Ramos (cell line): ENCODE measurements around the gene METTL24.
"Not testable (repeated sequence)": the region's sequence is repeated elsewhere in the genome, so short reads cannot be mapped to it uniquely, and the experiment has no call there.

Experiments
- in situ Hi-C: fragments of 300-500 bp; cut with MboI; formaldehyde crosslinking; loops from one replicate; pipeline ENCODE4 v1.14.3; 2022; ENCODE audit warnings: low sequenced_read_pairs; ENCODE audit not compliant: unreplicated experiment

METTL24 gene

GRCh38 chr6:110364364-110365105, 6.4 kb upstream of the METTL24 start:
- in situ Hi-C loops: no loop called here

GRCh38 chr6:110363748-110364147, 5.6 kb upstream of the METTL24 start:
- in situ Hi-C loops: no loop called here

GRCh38 chr6:110360676-110361075, 2.5 kb upstream of the METTL24 start:
- in situ Hi-C loops: no loop called here

- in situ Hi-C loops: no loop called here
Measured at GRCh38 chr6:110359556-110359955, 1.4 kb upstream of the METTL24 start.

- in situ Hi-C loops: no loop called here
Measured at GRCh38 chr6:110358553-110359160, 508 bp upstream of the METTL24 start.

- in situ Hi-C loops: no loop called here
Measured at GRCh38 chr6:110357298-110357663, 868 bp downstream of the METTL24 start.

- in situ Hi-C loops: no loop called here
Measured at GRCh38 chr6:110356778-110357177, 1.4 kb downstream of the METTL24 start.

GRCh38 chr6:110355727-110356126, 2.4 kb downstream of the METTL24 start:
- in situ Hi-C loops: no loop called here

GRCh38 chr6:110355022-110355421, 3.1 kb downstream of the METTL24 start:
- in situ Hi-C loops: no loop called here

GRCh38 chr6:110354153-110354552, 4.0 kb downstream of the METTL24 start:
- in situ Hi-C loops: no loop called here

- in situ Hi-C loops: no loop called here
Measured at GRCh38 chr6:110353457-110354001, 4.6 kb downstream of the METTL24 start.

GRCh38 chr6:110352563-110353262, 5.4 kb downstream of the METTL24 start:
- in situ Hi-C loops: no loop called here

- in situ Hi-C loops: no loop called here
Measured at GRCh38 chr6:110351986-110352385, 6.2 kb downstream of the METTL24 start.

GRCh38 chr6:110351546-110351945, 6.6 kb downstream of the METTL24 start:
- in situ Hi-C loops: no loop called here

GRCh38 chr6:110350593-110350992, 7.6 kb downstream of the METTL24 start:
- in situ Hi-C loops: not testable (repeated sequence)

GRCh38 chr6:110348961-110349690, 9.0 kb downstream of the METTL24 start:
- in situ Hi-C loops: no loop called here

GRCh38 chr6:110345025-110345424, 13.1 kb downstream of the METTL24 start:
- in situ Hi-C loops: no loop called here

GRCh38 chr6:110342759-110343158, 15.4 kb downstream of the METTL24 start:
- in situ Hi-C loops: no loop called here

GRCh38 chr6:110341663-110342596, 16.2 kb downstream of the METTL24 start:
- in situ Hi-C loops: no loop called here
